ENCODE measurements around the gene R3HCC1L. TPM values are rescaled to one million over a fixed set of nuclear protein-coding genes. Genes with fewer than 3 reads are reported as not detected.

Gene R3HCC1L
- polyA plus RNA-seq, 10 donors, result 9.4 to 13.9 (median 12.1) TPM

DNA sequence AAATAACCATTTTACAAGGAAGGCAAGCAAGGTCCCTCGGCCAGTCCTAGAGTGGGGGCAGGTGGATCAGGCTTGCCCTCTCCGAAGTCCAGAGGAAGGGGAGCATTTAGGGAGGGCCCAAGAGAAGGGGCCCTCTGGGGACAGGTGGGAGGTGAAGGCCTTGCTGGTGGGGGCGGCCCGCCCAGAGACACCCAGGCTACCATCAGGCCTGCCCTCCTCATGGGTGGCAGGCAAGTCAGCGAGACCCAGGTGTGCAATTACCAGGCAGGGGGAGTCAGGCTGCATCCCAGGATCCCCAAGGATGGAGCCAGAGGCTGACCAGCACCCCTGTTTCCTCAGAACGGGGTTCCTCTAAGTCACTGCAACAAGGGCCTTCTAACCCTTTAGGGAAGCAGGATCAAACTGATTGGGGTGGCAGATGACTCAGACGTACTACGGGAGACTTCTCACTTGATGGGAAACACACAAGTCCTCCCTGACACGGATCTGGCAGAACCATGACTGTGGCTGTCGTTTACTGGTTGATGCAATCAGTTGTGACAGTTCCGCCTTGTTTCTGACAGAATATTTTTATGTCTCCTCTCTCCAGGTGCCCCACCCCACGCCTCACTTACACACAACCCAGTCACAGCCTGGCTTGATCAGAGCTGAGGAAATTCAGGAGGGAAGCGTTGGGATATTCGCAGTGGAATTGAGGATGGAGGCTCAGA lies 125.3 kb downstream of the R3HCC1L start:
- DNase-seq, result no peak

DNA sequence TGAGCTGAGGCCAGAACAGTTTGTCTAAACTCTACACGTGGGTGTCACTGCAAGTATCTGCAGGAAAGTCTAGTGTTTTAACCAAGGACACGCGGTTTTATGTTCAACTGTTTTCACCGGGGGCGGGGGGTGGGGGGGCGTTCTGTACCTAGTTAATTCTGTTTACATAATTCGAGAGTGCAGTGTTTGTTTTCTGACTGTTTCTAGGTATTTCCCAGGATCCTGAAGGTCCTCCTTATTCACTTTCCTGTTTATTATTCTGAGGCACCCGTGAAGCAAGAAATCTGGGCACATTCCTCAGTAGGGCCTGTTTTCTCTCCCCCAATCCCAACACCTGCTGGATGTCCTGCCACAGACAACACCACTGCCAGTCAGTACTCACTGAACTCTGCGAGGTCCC lies 125.9 kb downstream of the R3HCC1L start:
- DNase-seq, result no peak

DNA sequence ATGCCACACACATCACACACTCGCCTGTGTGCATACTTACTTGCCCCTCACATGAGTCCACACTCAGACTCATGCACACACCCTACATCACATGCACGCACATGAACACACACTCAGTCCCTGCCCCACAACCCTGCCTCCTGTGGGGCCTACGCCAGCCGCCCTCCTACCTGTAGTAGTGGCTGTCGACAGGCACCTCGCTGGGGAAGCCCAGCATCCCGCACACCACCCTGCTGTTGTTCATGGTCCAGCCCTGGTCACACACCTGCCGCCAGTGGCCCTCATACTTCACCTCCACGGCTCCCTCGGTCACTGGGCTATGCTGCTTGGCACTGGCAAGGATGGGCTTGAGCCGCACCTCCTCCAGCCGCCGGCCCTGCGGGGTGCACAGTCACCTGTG lies 126.3 kb downstream of the R3HCC1L start:
- no peak for DNase-seq

DNA sequence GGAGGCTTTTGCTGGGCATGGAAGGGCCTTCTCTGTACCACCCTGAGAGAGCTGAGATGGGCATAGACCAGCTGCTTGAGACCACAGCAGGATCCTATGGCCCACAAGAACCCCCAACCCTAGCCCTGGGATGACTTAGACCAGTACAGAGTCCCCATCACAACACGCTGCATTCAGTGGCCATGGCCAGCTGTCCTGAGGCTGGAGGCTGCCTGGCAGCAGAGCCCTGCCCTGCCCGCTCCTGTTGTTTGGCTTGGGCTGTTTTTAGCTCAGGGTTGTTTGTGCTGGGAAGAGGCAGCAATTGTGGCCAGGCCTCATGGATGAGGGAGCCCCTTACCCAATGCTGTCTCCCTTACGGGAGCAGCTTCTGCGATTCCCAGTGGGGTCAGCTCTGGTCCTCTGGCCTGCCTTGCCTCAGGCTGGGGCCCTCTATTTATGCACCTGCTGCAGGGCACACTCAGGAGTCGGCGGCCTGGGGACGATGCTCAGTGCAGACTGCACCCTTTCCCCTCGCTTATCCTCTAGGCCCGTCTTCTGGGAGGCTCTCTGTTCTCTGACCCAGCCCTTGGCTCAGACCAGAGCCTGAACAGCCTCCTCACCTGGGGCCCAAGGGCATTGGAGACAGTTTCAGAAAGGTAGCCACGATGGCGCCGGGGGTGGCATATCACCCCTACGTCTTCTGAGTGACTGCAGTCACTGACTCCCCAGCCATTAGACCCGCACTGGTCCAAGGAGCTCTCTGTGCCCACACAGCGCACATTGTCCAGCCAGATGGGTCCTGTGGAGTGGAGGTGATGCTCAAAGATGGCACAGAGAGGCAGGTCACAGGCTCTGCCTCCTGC lies 127.2 kb downstream of the R3HCC1L start:
- no peak for DNase-seq

DNA sequence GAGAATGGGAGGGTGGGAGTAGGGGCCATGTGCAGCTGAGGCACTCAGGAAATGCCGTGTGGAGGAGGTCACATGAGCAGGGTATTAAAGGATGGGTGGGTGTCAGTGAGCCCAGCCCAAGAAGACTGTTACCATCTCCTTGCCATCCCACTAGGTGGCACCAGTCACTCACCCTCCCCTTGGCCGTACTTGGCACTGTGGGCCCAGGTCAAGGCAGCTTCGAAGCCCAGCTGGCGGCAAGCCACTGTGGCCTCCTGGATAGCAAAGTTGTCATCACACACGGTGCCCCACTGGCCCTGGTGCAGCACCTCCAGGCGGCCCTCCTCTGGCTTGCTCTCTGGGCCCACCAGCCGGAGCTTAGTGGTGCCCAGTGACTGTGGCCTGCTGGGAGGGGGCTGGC lies 128.1 kb downstream of the R3HCC1L start:
- no peak for DNase-seq

DNA sequence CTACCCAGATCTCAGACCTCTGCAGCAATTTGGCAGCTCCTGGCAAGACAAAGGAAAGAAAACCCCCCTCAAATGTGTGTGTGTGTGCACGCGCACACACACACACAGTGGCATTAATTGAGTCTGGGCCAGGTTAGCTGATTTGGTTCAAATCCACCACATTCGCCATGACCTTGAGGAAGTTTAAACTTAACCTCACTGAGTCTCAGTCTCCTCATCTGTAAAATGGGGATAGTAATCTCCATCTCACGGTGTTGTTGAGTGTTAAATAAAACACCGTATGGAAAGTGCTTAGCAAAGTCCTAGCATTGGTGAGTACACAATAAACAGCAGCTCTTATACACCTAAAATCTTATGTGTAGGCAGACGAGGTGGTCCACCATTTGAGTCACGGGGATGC lies 128.6 kb downstream of the R3HCC1L start:
- no peak for DNase-seq

DNA sequence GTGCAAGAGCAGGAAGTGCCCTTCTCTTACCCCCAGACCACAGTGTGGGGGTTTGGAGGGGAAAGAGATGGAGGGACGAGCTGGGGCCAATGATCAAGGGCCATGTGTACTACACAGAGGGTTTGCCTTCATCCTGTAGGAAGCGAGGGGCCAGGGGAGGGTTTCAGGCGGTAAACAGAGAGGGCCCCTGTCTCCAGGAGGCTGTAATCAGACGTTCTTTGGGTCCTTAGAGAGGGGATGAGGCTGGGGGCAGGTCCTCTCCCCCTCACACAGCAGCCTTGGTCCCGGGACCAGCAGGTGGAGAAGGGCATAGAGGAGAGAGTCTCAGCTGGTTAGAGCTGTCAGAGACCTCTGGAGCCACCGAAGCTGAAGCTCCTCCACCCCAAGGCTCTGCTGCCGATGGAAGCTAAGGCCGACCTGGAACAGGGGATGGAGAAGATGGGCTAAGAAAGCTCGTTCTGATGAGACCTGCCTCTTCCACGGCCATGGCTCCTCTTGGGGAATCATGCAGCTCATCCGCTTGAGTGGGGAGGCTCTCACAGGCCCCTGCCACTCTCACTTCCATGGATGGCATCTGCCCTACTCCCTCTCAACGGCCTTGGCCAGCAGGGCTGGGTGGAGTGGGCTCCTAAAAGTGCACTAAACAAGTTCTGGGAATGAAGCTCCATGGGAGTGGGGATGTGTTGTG lies 130.1 kb downstream of the R3HCC1L start:
- DNase-seq, result no peak

DNA sequence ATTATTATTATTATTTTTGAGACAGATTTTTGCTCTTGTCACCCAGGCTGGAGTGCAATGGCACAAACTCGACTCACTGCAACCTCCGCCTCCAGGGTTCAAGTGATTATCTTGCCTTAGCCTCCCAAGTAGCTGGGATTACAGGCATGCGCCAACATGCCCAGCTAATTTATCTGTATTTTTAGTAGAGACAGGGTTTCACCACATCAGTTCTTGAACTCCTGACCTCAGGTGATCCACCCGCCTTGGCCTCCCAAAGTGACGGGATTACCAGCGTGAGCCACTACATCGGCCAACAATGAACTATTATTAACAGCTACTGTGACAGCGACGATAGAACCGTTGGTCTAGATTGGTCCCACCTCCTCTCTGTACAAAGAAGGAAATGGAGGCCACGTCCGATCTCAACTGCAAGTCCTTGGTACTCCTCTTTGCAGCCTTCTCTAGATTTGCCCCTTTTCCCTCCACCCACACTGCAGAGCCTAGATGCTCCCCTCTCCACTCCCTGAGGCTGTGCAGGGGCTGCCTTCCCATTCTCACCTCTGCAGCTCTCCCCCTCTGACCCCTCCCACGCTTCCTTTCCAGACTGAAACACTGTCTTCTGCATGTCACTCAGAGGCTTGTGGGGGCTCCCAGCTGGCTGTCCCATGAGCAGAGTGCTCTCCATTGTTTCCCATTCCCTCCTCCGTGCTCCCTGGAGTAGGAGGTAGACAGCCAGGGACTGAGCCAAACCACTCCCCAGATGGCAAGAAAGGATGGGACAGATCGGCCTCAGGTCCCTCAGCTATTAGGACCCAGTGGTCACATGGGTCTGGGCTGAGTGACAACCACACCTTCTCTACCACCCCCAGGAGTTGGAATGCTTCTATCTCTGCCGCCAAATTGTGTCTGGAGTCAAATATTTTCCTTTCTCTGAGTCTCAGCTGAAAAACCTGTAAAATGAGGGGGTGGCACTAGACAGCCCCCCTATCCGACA lies 131.2 kb downstream of the R3HCC1L start:
- DNase-seq, result no peak

DNA sequence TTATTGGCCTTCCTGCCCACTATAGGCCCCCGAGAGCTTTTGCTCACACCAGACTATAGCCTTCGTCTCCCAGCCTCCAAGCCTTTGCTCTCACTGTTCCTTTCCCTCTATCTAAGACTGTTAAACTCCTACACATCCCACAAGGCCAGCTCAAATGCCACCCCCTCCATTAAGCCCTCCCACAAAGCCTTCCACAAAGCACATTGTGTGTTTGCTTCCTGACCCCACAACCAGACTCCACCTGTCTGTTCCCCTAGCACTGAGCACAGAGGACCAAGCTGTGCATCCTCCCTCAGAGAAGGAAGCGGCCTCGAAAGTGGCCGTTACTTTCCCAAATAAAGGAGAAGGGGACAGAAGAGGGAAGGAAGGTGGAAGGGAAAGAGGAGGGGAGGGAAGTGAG lies 132.2 kb downstream of the R3HCC1L start:
- DNase-seq, result no peak

DNA sequence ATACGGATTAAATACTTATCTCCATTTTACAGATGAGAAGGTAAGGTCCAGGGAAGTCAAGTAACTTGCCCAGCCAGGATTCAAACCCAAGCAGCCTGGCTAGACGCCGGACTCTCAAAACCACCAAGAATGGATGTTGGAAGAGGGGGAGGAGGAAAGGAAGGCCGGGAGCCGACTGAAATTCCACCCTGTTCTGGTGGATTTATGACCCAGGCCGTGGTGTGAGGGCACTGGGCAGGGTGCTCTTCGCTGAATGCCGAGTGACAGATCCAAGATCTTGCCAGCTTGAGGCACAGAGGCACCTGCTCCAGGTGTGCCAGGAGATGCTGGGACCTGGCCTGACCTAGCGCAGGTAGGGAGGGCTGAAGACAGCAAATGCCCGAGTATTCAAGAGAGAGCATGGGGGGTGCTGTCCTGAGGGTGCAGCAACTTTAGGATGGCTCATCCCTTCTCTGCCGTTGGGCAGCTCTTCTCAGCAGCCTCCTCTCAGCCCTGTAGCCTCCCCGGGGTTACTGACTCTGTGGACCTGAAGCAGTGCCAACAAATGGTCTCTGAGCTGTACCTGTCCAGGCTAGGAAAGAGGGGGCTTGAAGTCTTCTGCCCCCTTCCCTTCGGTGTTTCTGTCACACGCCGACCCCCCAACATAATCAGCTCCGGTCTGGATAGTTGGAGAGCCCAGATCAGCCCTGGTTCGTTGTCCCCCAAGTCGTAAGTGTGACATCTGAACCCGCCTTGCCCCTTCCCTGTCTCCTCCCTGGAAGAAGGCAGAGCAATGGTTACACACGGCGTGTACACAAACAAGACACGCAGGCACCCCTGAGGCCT lies 132.8 kb downstream of the R3HCC1L start:
- peak in 1 of 3 donors; percentile 35 for DNase-seq

DNA sequence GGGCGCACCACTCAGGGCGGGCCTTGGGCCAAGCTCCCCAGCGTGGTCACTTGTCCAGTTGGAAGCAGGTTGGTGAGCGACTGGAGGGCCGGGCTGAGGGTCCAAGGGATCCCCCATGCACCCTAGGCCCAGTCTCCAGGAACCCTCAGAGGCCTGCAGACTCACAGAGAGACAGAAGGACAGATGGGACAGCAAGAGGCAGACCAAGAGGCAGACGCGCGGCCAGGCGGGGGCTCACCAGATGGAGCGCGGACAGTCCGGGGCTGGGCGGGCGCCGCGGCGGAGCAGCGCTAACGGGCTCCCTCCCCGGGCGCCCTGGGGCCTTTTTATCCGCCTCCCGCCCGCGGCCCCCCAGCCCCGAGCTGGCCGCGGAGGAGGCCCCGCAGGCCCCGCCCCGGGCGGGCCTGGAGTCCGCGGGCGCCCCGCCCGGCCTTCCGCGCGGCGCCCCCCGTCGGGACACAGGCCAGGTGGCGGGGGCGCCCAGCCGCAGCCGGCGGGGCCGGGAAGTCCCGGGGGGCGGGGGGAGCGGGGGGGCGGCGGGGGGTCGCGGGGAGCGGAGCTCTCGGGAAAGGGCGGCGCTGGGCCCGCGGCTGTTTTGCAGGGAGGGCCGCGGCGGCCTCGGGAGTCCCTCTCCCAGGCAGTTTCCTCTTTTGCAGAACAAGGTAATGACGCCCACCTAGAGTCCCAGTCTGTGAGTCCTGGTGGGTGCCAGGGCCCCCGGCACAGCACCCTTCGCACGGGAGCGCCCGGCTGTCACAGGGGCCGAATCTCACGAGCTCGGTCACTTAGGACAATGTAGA lies 133.6 kb downstream of the R3HCC1L start, which contains the start of gene LOXL4:
TSS of gene LOXL4 (minus strand) at position 301 of the 800 bp plus-strand sequence. CDS start 5,175 bp downstream, outside the sequence.
- DNase-seq, result peak; percentile 45 to 78 (median 48)

DNA sequence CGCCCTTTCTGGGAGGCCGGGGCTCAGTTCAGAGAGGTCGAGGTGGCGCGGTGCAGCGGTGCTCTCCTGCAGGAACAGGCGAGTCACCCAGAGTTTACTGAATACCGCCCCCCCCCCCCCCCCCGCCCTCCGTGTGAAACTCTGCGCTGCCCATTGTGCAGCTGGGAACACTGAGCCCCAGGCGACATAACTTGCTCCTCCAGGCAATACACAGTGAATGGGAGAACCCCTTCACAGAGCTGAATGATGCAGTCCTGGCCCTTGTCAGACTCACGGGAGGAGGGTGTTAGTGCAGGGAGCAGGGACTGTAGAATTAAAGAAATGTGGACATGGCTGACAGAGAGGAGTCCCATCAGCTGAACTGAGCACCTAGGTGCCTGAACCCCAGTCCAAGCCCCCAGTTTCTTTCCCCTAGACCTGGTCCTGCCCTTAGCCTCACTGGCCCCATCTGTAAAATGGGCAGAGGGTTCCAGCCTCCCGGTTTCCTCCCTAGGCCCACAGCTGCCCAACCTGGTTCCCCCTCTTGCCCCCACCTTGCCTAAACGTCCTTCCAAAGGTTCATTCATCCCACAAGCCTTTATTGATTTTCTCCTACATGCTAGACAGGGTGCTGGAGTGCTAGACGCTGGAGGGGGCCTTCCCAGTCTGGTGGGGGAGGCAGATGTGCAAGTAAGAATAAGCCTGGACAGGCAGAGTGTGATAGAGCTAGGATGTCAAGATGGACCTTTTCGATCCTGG lies 134.4 kb downstream of the R3HCC1L start:
- DNase-seq, result no peak

DNA sequence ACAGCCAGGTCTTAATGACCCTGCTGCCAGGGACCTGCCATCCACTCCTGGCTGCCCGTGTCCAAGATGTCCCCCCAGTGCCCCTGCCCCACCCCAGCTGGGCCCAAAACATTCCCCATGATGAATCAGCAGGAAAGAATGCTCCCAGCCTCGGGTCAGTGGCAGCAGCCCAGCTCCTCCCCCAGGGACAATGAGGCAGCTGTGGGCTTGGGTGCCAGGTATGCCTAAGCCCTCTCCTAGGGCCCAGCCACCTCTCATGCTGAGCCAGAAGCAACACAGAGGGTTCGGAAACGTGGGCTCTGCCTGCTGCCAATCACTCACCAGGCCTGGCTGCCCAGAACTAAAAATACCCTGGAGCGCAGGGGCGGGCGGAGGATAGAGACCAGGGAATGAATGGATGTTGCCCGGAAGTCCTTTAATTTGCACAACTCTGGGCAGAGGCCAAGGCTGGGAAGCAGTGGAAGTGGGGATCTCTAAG lies 135.0 kb downstream of the R3HCC1L start:
- DNase-seq, result peak; percentile 62 to 77 (median 66)

DNA sequence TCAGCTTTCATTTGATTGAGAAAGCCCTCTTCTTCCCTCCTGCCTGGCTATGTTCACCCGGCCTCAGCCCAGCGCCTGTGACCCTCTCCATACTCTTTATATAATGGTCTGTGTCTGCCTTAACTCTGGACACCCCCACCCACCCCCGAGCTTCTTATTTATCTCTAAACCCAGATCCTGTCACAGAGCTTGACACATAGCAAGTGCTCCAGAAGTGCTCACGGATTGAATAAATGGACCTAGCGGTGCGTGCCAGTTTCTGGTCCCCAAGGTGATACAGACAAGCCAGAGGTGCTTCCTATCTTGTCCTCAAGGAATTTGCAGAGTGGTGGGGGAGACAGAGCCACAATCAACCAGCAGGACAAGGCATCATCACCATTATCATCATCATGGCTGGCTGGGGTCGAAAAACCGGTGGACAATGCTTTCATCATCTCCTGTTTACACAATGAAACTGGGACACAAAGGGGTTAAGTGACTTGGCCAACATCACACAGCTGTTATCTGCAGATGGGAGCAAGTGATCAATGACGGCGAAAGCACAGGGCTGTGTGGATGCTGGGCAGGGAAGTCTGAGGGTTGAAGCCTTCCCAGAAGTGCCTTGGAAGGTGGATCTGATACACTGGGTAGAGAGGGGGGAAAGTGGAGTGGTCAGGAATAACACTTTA lies 135.8 kb downstream of the R3HCC1L start:
- no peak for DNase-seq

DNA sequence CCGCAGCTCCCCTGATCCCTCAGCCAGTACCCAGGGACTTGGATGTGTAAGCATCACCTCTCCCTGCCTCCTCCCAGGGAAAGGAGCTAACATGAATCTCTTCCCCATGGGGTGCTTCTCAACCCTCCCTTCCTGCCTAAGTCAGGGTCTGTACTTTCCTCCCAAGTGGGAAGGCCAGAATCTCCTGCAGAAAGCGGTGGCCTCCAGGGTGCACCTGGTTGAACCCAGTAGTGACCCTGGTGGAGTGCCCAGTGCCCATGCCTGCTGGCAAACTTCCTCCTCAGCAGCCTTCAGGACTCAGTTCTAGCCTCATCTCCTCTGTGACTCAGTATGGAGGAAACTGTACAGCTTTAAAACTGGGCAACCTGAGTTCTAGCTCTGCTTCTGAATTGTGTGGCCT lies 136.3 kb downstream of the R3HCC1L start:
- DNase-seq, result no peak

DNA sequence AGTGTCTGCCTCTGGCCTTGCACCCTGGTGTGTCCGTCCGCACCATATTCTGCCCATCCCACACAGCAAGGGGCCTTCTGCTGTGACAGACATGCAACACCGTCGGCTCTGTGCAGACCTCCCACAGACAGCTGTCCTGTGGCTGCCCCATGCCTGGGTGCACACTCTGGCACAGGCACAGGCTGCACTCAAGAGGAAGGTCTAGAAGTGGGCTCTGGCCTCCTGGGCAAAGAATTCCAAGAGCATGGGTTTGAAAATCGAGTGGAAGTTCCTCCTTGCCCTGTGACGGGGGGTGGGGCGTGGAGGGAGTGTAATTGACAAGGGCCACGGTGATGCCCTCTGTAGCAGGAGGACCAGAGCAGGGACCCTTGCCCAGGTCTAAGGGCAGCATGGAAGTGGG lies 137.8 kb downstream of the R3HCC1L start:
- DNase-seq, result no peak

DNA sequence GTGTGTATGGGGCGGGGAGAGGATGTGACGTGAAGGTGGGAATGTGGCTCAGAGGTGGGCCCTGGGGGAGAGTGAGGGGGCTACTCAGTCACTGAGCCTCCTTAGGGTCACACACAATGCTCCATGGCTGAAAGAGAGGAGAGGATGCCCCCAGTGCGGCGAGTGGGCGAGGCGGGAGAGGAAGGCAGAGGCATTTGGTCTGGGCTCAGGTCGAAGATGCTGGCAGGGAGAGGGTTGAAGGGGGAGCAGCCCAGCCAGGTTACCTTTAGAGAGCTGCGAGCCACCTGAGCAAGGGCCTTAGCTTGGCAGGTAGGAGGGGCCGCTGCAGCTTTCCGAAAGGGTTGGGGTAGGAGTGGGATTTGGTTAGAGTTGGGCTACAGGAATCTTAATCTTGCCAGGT lies 138.2 kb downstream of the R3HCC1L start:
- no peak for DNase-seq
